ENCODE data around the gene MYH10. TPM values are rescaled to one million over a fixed set of nuclear protein-coding genes. Genes with fewer than 3 reads are reported as not detected.

Gene MYH10
- polyA plus RNA-seq, 1 donor from 2014 or later, result 61.1 TPM

GRCh38 chr17:8651013-8651412 lies 20.5 kb upstream of the MYH10 start:
- Histone ChIP-seq H3K36me3 (ENCODE audit: insufficient read depth, low read length) (no peaks in the 10 kb centered on the region), H3K9me2 (ENCODE audit: insufficient read depth, low read length) (no peaks in the 10 kb centered on the region), H3K4me2 (ENCODE audit: low read length) (no peak overlapping the region), H3K79me2 (replicated peaks; ENCODE audit: insufficient read depth, low read length) (no peaks in the 10 kb centered on the region), H3K27me3 (ENCODE audit: insufficient read depth, low read depth, low read length) (no peaks in the 10 kb centered on the region), H3K9me3 (ENCODE audit: low read length) (no peaks in the 10 kb centered on the region), H2AFZ (ENCODE audit: low read depth, low read length) (no peak overlapping the region), H3F3A (ENCODE audit: insufficient read depth, low read length, poor library complexity, severe bottlenecking) (no peaks in the 10 kb centered on the region), H3K27ac (ENCODE audit: low read length) (no peak overlapping the region), H3K4me3 (ENCODE audit: low read length) (no peak overlapping the region), H4K20me1 (ENCODE audit: insufficient read depth) (no peaks in the 10 kb centered on the region), H3K9ac (ENCODE audit: low read length) (no peak overlapping the region)
- TF ChIP-seq SMC3 (conservative IDR thresholded peaks at IDR 0.05; ENCODE audit: poor library complexity) (no peak), EZH2 (IDR thresholded peaks at IDR 0.05; ENCODE audit: borderline replicate concordance, insufficient read depth, low read length, poor library complexity, severe bottlenecking) (no peak), TAF1 (IDR thresholded peaks at IDR 0.05; ENCODE audit: low read depth) (no peak), EP300 (conservative IDR thresholded peaks at IDR 0.05; ENCODE audit: poor library complexity, severe bottlenecking) (no peak), CTCF (IDR thresholded peaks at IDR 0.05; ENCODE audit: poor library complexity, severe bottlenecking) (no peak), MXI1 (conservative IDR thresholded peaks at IDR 0.05; ENCODE audit: poor library complexity, severe bottlenecking) (no peak), POLR2AphosphoS5 (IDR thresholded peaks at IDR 0.05) (no peak), RAD21 (conservative IDR thresholded peaks at IDR 0.05) (no peak)
- TF ChIP-seq, protein P1, sequence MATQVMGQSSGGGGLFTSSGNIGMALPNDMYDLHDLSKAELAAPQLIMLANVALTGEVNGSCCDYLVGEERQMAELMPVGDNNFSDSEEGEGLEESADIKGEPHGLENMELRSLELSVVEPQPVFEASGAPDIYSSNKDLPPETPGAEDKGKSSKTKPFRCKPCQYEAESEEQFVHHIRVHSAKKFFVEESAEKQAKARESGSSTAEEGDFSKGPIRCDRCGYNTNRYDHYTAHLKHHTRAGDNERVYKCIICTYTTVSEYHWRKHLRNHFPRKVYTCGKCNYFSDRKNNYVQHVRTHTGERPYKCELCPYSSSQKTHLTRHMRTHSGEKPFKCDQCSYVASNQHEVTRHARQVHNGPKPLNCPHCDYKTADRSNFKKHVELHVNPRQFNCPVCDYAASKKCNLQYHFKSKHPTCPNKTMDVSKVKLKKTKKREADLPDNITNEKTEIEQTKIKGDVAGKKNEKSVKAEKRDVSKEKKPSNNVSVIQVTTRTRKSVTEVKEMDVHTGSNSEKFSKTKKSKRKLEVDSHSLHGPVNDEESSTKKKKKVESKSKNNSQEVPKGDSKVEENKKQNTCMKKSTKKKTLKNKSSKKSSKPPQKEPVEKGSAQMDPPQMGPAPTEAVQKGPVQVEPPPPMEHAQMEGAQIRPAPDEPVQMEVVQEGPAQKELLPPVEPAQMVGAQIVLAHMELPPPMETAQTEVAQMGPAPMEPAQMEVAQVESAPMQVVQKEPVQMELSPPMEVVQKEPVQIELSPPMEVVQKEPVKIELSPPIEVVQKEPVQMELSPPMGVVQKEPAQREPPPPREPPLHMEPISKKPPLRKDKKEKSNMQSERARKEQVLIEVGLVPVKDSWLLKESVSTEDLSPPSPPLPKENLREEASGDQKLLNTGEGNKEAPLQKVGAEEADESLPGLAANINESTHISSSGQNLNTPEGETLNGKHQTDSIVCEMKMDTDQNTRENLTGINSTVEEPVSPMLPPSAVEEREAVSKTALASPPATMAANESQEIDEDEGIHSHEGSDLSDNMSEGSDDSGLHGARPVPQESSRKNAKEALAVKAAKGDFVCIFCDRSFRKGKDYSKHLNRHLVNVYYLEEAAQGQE (IDR thresholded peaks at IDR 0.05; ENCODE audit: borderline replicate concordance), result no peak

DNA sequence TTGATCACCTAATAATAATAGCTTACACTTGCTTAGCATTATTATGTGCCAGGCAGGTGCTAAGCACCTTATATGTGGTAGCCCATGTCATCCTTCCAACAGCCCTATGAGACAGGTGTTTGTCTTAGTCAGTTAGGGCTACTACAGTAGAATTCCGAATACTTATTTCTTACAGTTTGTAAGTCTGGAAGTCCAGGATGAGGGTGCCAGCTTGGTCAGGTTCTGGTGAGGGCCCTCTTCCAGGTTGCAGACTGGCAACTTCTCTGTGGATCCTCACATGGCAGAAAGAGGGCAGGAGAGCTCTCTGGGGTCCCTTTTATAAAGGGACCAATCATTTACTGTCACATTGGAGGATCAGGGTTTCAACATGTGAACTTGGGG lies 19.6 kb upstream of the MYH10 start:
- Histone ChIP-seq H2AFZ (ENCODE audit: low read depth, low read length) (no peak overlapping the region), H3K4me2 (ENCODE audit: low read length) (no peak overlapping the region), H3F3A (ENCODE audit: insufficient read depth, low read length, poor library complexity, severe bottlenecking) (no peaks in the 10 kb centered on the region), H3K27ac (ENCODE audit: low read length) (no peak overlapping the region), H3K4me3 (ENCODE audit: low read length) (no peak overlapping the region), H3K9ac (ENCODE audit: low read length) (no peak overlapping the region), H3K36me3 (ENCODE audit: insufficient read depth, low read length) (no peaks in the 10 kb centered on the region), H3K9me2 (ENCODE audit: insufficient read depth, low read length) (no peaks in the 10 kb centered on the region), H3K9me3 (ENCODE audit: low read length) (no peaks in the 10 kb centered on the region), H3K79me2 (replicated peaks; ENCODE audit: insufficient read depth, low read length) (no peaks in the 10 kb centered on the region), H3K27me3 (ENCODE audit: insufficient read depth, low read depth, low read length) (no peaks in the 10 kb centered on the region), H4K20me1 (ENCODE audit: insufficient read depth) (no peaks in the 10 kb centered on the region)
- TF ChIP-seq SMC3 (conservative IDR thresholded peaks at IDR 0.05; ENCODE audit: poor library complexity) (no peak), TAF1 (IDR thresholded peaks at IDR 0.05; ENCODE audit: low read depth) (no peak), EP300 (conservative IDR thresholded peaks at IDR 0.05; ENCODE audit: poor library complexity, severe bottlenecking) (no peak), CTCF (IDR thresholded peaks at IDR 0.05; ENCODE audit: poor library complexity, severe bottlenecking) (no peak), EZH2 (IDR thresholded peaks at IDR 0.05; ENCODE audit: borderline replicate concordance, insufficient read depth, low read length, poor library complexity, severe bottlenecking) (no peak), MXI1 (conservative IDR thresholded peaks at IDR 0.05; ENCODE audit: poor library complexity, severe bottlenecking) (no peak), RAD21 (conservative IDR thresholded peaks at IDR 0.05) (no peak), POLR2AphosphoS5 (IDR thresholded peaks at IDR 0.05) (no peak)
- TF ChIP-seq, protein P1 (IDR thresholded peaks at IDR 0.05; ENCODE audit: borderline replicate concordance), result no peak

All from neural cell (in vitro differentiated cells).